Stomach (tissue), 9 donors: ENCODE data around the gene CHCHD6. TPM values are rescaled to one million over a fixed set of nuclear protein-coding genes. Genes with fewer than 3 reads are reported as not detected.

ENCODE experiments used
- DNase-seq, 2 donors: peaks; one replicate each; pipeline versions ENCODE4 v3.0.0 to v3.0.0-alpha.2; 2013 to 2019
- H3K27ac ChIP-seq, 5 donors: fragments of 200-600 bp in 4 of 5; sonication (generic) in 4 of 5; one replicate each; pipeline ENCODE4 v1.5.1; 2013 to 2019; ENCODE audit warnings: mild to moderate bottlenecking in 1 of 5, moderate library complexity in 1 of 5
- H3K27me3 ChIP-seq, 3 donors: fragments of 200-600 bp; sonication (generic); one replicate each; pipeline ENCODE4 v1.5.1; 2017 to 2019; ENCODE audit warnings: mixed run types in 1 of 3
- H3K36me3 ChIP-seq, 4 donors: fragments of 200-600 bp; sonication (generic); 1 replicate in 3 of 4; 2 replicates in 1 of 4; pipeline ENCODE4 v1.5.1; 2016 to 2019
- H3K4me1 ChIP-seq, 4 donors: fragments of 200-600 bp; sonication (generic); one replicate each; pipeline ENCODE4 v1.5.1; 2016 to 2019
- H3K4me3 ChIP-seq, 4 donors: fragments of 200-600 bp; sonication (generic) in 3 of 4; one replicate each; pipeline ENCODE4 v1.5.1; 2016 to 2019; ENCODE audit warnings: mild to moderate bottlenecking in 1 of 4
- H3K9me3 ChIP-seq, 4 donors: fragments of 200-600 bp; sonication (generic); one replicate each; pipeline ENCODE4 v1.5.1; 2016 to 2019
- CTCF ChIP-seq, 7 experiments: fragments of 450-650 bp in 4 of 7; fragments of 200-600 bp in 3 of 7; sonication (generic) in 3 of 7; IDR thresholded peaks; one replicate each; pipeline ENCODE4 v1.5.1; 2016 to 2019; ENCODE audit warnings: antibody characterized with exemption in 7 of 7, control low read depth in 2 of 7, mild to moderate bottlenecking in 1 of 7
- EP300 ChIP-seq: sonication (generic); formaldehyde crosslinking; IDR thresholded peaks from one replicate; pipeline ENCODE4 v1.6.1; 2017; ENCODE audit warnings: antibody characterized with exemption
- POLR2A ChIP-seq, 4 donors: fragments of 450-650 bp; IDR thresholded peaks; one replicate each; pipeline ENCODE4 v1.6.1; 2016; ENCODE audit warnings: antibody characterized with exemption in 4 of 4, control low read depth in 2 of 4, mild to moderate bottlenecking in 1 of 4, moderate library complexity in 1 of 4
- POLR2AphosphoS5 ChIP-seq, 3 donors: sonication (generic); formaldehyde crosslinking; IDR thresholded peaks; one replicate each; pipeline ENCODE4 v1.6.1; 2016; ENCODE audit warnings: antibody characterized with exemption in 3 of 3
- WGBS, 5 donors: extraction: QIAGEN DNeasy Blood & Tissue Kit in 3 of 5; methylation state at CpG; one replicate each; pipeline versions ENCODE4 v1.1.5 to v1.1.7; 2013 to 2018; 5-methylcytosine and 5-hydroxymethylcytosine counted together
- intact Hi-C: fragments of 100-400 bp; cut with DNase I; formaldehyde crosslinking; loops from one replicate; pipeline ENCODE4 v1.15.1; 2023; ENCODE audit warnings: low total_unique reads
- polyA plus RNA-seq, 3 donors: library from polyadenylated mRNA; stranded (reverse); fragments of 200-250 nt; gene quantifications; one replicate each; pipeline ENCODE4 v1.2.3, GENCODE V29; 2013
- total RNA-seq, 5 donors: library from RNA; depleted of rRNA; stranded (reverse); fragments of >200 nt; gene quantifications; one replicate each; pipeline versions ENCODE4 v1.1.0 to v1.2.3, GENCODE V29; 2014 to 2016
- donor health status: healthy with polysubstance abuse.
- donor health status: Bipolar disorder and iron deficiency.
- donor health status: healthy.

Gene CHCHD6
- total and polyA plus RNA-seq, 8 donors = 4.0 to 40.8 (median 11.9) TPM; not detected in 1

DNA sequence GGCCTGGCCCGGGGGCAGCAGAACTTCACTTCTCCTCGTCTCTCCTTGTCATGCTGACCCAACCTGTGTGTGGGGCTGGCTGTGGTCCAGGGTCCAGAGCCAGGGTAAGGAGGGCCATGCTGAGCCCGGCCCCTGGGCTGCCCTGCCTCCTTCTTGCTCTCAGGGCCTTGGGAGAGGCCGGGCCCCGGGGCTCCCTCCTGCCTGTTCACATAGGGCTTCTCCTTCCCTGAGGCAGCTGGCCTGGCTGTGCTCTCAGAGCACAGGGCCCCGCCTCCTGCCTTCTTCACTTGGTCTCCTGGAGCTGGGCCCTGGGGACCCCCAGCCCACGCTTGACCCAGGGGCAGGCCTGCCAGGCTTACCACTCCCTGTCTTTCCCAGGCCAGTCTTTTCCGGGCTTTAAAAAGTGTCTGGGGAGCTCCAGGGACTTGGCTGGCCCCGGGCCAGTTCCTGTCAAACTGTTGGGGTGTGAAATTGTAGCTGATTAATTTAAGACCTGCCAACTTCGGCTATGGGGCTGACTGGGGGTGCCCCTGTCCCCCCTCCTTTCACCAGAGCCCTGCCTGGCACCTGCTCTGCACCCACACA lies 290.7 kb downstream of the CHCHD6 start:
- no peak for DNase-seq
- intact Hi-C loops = no loop called here
- Histone ChIP-seq H3K36me3 (peaks cover 3 to 39% (median 30%) of the 10 kb centered on the region in 4 donors), H3K27me3 (no peaks in the 10 kb centered on the region), H3K4me1 (peaks cover 11 to 56% (median 39%) of the 10 kb centered on the region in 4 donors), H3K4me3 (no peak overlapping the region), H3K27ac (peak overlapping the region in 2 of 5 donors; percentile 25 to 54), H3K9me3 (no peaks in the 10 kb centered on the region)
- 28 to 55% (median 34%) methylated on average over 8 to 10 of the region's 10 CpGs for WGBS, 5 donors
- TF ChIP-seq POLR2A (IDR thresholded peaks at IDR 0.05) (no peak), EP300 (no peak), POLR2AphosphoS5 (IDR thresholded peaks at IDR 0.05) (no peak), CTCF (IDR thresholded peaks at IDR 0.05) (no peak)

- no peak overlapping the region for H3K4me3 ChIP-seq
- no peak for DNase-seq
- 49 to 67% (median 55%) methylated on average over 1 to 12 of the region's 12 CpGs for WGBS, 5 donors
- H3K36me3 ChIP-seq = peaks cover 3 to 33% (median 24%) of the 10 kb centered on the region in 4 donors
- H3K27me3 ChIP-seq = no peaks in the 10 kb centered on the region
- intact Hi-C loops = no loop called here
- peaks cover 12 to 62% (median 45%) of the 10 kb centered on the region in 4 donors for H3K4me1 ChIP-seq
- no peaks in the 10 kb centered on the region for H3K9me3 ChIP-seq
- TF ChIP-seq CTCF (IDR thresholded peaks at IDR 0.05) = no peak
- TF ChIP-seq EP300 = no peak
- no peak for TF ChIP-seq POLR2A (IDR thresholded peaks at IDR 0.05)
- no peak for TF ChIP-seq POLR2AphosphoS5 (IDR thresholded peaks at IDR 0.05)
- H3K27ac ChIP-seq = peak overlapping the region in 1 of 5 donors; percentile 54
Observed at GRCh38 chr3:126995254-126995780, 291.3 kb downstream of the CHCHD6 start.

GRCh38 chr3:126995926-126996512 lies 292.0 kb downstream of the CHCHD6 start:
- Histone ChIP-seq H3K27ac (no peak overlapping the region), H3K36me3 (peaks cover 3 to 26% (median 17%) of the 10 kb centered on the region in 4 donors), H3K27me3 (no peaks in the 10 kb centered on the region), H3K4me3 (no peak overlapping the region), H3K4me1 (peaks cover 12 to 69% (median 48%) of the 10 kb centered on the region in 4 donors), H3K9me3 (no peaks in the 10 kb centered on the region)
- intact Hi-C loops = no loop called here
- WGBS, 5 donors = 82 to 97% (median 95%) methylated on average over 8 to 11 of the region's 11 CpGs
- TF ChIP-seq EP300 (no peak), POLR2A (IDR thresholded peaks at IDR 0.05) (no peak)
- DNase-seq = no peak

- WGBS, 5 donors = 82 to 95% (median 92%) methylated on average over 2 to 7 of the region's 7 CpGs
- Histone ChIP-seq H3K4me1 (peaks cover 19 to 77% (median 54%) of the 10 kb centered on the region in 4 donors), H3K4me3 (no peak overlapping the region), H3K36me3 (peaks cover 0 to 17% (median 9%) of the 10 kb centered on the region in 4 donors), H3K9me3 (no peaks in the 10 kb centered on the region), H3K27ac (no peak overlapping the region), H3K27me3 (no peaks in the 10 kb centered on the region)
- TF ChIP-seq POLR2AphosphoS5 (IDR thresholded peaks at IDR 0.05) (no peak), CTCF (IDR thresholded peaks at IDR 0.05) (no peak), POLR2A (IDR thresholded peaks at IDR 0.05) (no peak), EP300 (no peak)
- DNase-seq = no peak
- intact Hi-C loops = no loop called here
Observed at GRCh38 chr3:126996905-126997304, 292.9 kb downstream of the CHCHD6 start.
